CD4-positive, alpha-beta memory T cell (primary cell): Measurements from ENCODE around the gene RPS6KA5. TPM values are rescaled to one million over a fixed set of nuclear protein-coding genes. Genes with fewer than 3 reads are reported as not detected.

Source experiments
- CTCF ChIA-PET: fragments of 350-600 bp; sonication (Branson Sonifier 250); formaldehyde crosslinking; loops from one replicate; lab custom pipeline; 2021; ENCODE audit warnings: inconsistent platforms; ENCODE audit not compliant: partially characterized antibody; lab: Charles Lee
- POLR2A ChIA-PET: fragments of 350-600 bp; sonication (Branson Sonifier 250); formaldehyde crosslinking; loops from one replicate; lab custom pipeline; 2021; ENCODE audit not compliant: partially characterized antibody; lab: Charles Lee
- DNase-seq, 5 donors: peaks; one replicate each; pipeline versions ENCODE4 v3.0.0 to v3.0.0-alpha.2; 2020 to 2022; ENCODE audit warnings: mixed read lengths in 1 of 5
- H3K27ac ChIP-seq: one replicate; pipeline ENCODE4 v1.7.0; 2013; ENCODE audit warnings: low read depth, low read length
- H3K27me3 ChIP-seq: 2 replicates; pipeline ENCODE4 v1.7.0; 2013; ENCODE audit warnings: mild to moderate bottlenecking, low read length, moderate library complexity; ENCODE audit not compliant: insufficient read depth
- H3K36me3 ChIP-seq: 2 replicates; pipeline ENCODE4 v1.7.0; 2013; ENCODE audit warnings: mild to moderate bottlenecking, low read length, moderate library complexity; ENCODE audit not compliant: insufficient read depth
- H3K4me1 ChIP-seq: 2 replicates; pipeline ENCODE4 v1.7.0; 2013; ENCODE audit warnings: mild to moderate bottlenecking, low read length, moderate library complexity; ENCODE audit not compliant: insufficient read depth
- H3K4me3 ChIP-seq, 2 donors: one replicate each; pipeline ENCODE4 v1.7.0; 2013; ENCODE audit warnings: low read length in 2 of 2, mild to moderate bottlenecking in 1 of 2
- H3K9me3 ChIP-seq, 2 donors: one replicate each; pipeline ENCODE4 v1.7.0; 2013; ENCODE audit warnings: low read length in 2 of 2, control low read depth in 1 of 2; ENCODE audit not compliant: control insufficient read depth in 1 of 2
- H3K27ac Mint-ChIP-seq, 7 donors: one replicate each; pipeline ENCODE4 v1.8.0; 2020 to 2021; ENCODE audit warnings: mixed read lengths in 7 of 7, mild to moderate bottlenecking in 6 of 7, inconsistent platforms in 3 of 7, moderate library complexity in 3 of 7
- H3K27me3 Mint-ChIP-seq, 2 donors: one replicate each; pipeline ENCODE4 v1.8.0; 2020 to 2021; ENCODE audit warnings: mixed read lengths in 2 of 2
- H3K36me3 Mint-ChIP-seq, 2 donors: one replicate each; pipeline ENCODE4 v1.8.0; 2020 to 2021; ENCODE audit warnings: mixed read lengths in 2 of 2, inconsistent platforms in 1 of 2, mild to moderate bottlenecking in 1 of 2
- H3K4me1 Mint-ChIP-seq, 4 donors: one replicate each; pipeline ENCODE4 v1.8.0; 2020 to 2021; ENCODE audit warnings: mixed read lengths in 4 of 4, mild to moderate bottlenecking in 1 of 4
- H3K4me3 Mint-ChIP-seq, 8 donors: one replicate each; pipeline ENCODE4 v1.8.0; 2020 to 2021; ENCODE audit warnings: mixed read lengths in 8 of 8, mild to moderate bottlenecking in 7 of 8, moderate library complexity in 6 of 8, inconsistent platforms in 3 of 8
- H3K9me3 Mint-ChIP-seq, 8 donors: one replicate each; pipeline ENCODE4 v1.8.0; 2020 to 2021; ENCODE audit warnings: mixed read lengths in 8 of 8, mild to moderate bottlenecking in 5 of 8, inconsistent platforms in 3 of 8, moderate library complexity in 1 of 8
- intact Hi-C: fragments of 100-400 bp; cut with micrococcal nuclease; formaldehyde crosslinking; loops from one replicate; pipeline ENCODE4 v1.15.1; 2023
- polyA plus RNA-seq, 2 donors: library from polyadenylated mRNA; unstranded; fragments of 300-500 nt; fragmentation: Illumina TruSeq; gene quantifications; one replicate each; pipeline ENCODE4 v1.2.3, GENCODE V29; 2021
- total RNA-seq, 2 experiments: library from RNA; stranded (reverse); gene quantifications; one replicate each; pipeline ENCODE4 v1.2.3, GENCODE V29; 2021

Gene RPS6KA5
- total and polyA plus RNA-seq, 4 experiments from 2014 or later: 28.8 to 44.7 (median 36.3) TPM

DNA sequence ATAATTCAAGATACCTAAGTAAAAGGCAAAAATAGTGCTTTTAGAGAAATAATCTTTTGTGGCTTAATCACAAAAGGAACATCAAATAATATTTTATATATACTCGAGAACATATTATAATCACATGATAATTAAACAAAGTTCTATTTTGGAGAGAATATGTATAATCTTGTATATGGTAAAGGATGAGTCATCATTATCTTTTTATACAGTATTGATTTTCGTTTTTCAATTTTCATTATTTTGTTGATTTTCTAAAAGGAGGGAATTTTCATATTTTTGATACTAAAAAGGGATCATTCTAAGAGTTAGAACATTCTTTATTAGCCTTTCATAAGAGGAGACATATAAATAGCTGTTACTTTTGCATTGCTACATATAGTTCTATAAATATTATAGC, 166.9 kb downstream of the RPS6KA5 start:
- no peaks in the 10 kb centered on the region for H3K9me3 Mint-ChIP-seq
- H3K36me3 Mint-ChIP-seq: peaks cover 32 to 63% of the 10 kb centered on the region in 2 donors

DNA sequence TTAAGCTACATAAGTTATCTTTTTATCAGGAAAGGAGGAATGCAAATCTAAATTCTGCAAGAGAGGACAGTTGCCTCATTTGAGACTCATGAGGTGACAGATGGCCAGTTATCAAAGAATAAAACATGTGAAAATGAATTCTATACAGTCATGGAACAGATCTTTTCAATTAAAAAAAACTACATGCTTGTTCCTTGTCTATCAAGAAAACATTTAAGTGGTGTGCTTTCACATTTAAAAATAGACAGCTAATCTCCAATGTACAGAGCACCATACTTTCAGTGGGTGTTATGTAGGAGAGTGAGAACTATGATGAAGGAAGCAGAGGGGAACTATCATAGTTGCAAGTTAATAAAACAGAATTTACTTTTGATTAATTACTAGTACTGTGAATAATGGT, 167.5 kb downstream of the RPS6KA5 start:
- H3K9me3 ChIP-seq: no peaks in the 10 kb centered on the region
- Mint-ChIP-seq H3K4me3 (no peak overlapping the region), H3K9me3 (no peaks in the 10 kb centered on the region), H3K4me1 (peaks cover 0 to 3% (median under 1%) of the 10 kb centered on the region in 4 donors), H3K36me3 (peaks cover 30 to 60% of the 10 kb centered on the region in 2 donors), H3K27me3 (no peaks in the 10 kb centered on the region), H3K27ac (no peak overlapping the region)
- ChIA-PET POLR2A (no interaction called here), CTCF (interaction anchor here (2.5 kb wide), 1 partner anchor 281 kb away, joined by 10 read pairs; no protein-coding TSS in a partner anchor)
- peaks cover 28% of the 10 kb centered on the region for H3K36me3 ChIP-seq
- DNase-seq: no peak
- no peak overlapping the region for H3K4me3 ChIP-seq
- intact Hi-C loops: no loop called here
- H3K27ac ChIP-seq: no peak overlapping the region
- H3K27me3 ChIP-seq: no peaks in the 10 kb centered on the region
- no peaks in the 10 kb centered on the region for H3K4me1 ChIP-seq

More for the DNA sequence above, 166.9 kb downstream of the RPS6KA5 start:
- H3K9me3 ChIP-seq: no peaks in the 10 kb centered on the region
- no peaks in the 10 kb centered on the region for H3K27me3 Mint-ChIP-seq
- peaks cover 0 to 3% (median under 1%) of the 10 kb centered on the region in 4 donors for H3K4me1 Mint-ChIP-seq
- ChIA-PET CTCF (interaction anchor here (0.9 to 2.5 kb wide), 3 partner anchors 9 to 280 kb away, joined by 3 to 10 read pairs (median 5); no protein-coding TSS in a partner anchor), POLR2A (no interaction called here)
- no peak for DNase-seq
- no peak overlapping the region for H3K4me3 ChIP-seq
- H3K36me3 ChIP-seq: peaks cover 33% of the 10 kb centered on the region
- H3K27ac ChIP-seq: no peak overlapping the region
- no peaks in the 10 kb centered on the region for H3K27me3 ChIP-seq
- no peak overlapping the region for H3K27ac Mint-ChIP-seq
- no peaks in the 10 kb centered on the region for H3K4me1 ChIP-seq
- intact Hi-C loops: no loop called here
- H3K4me3 Mint-ChIP-seq: no peak overlapping the region

DNA sequence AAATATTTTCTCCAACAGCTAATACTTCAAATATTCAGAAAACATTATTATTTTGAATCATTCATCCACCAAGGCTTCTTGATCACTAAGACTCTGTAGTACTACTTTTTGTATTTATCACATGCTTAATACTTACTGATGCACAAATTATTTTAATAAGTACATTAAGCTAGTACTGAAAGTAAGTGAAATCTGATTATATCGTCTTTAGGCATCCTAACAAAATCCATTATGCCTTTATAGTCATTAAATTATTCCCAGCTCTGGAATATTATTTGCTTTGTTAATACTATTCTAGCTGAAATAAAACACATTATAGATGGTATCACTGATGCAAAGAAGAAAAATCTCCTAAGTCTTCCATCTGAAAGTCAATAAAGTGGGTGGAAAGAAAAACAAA, 169.1 kb downstream of the RPS6KA5 start:
- intact Hi-C loops: no loop called here

GRCh38 chr14:90890322-90891020, 170.0 kb downstream of the RPS6KA5 start:
- H3K4me3 Mint-ChIP-seq: no peak overlapping the region
- peaks cover 22 to 49% of the 10 kb centered on the region in 2 donors for H3K36me3 Mint-ChIP-seq
- Histone ChIP-seq H3K4me1 (no peaks in the 10 kb centered on the region), H3K27me3 (no peaks in the 10 kb centered on the region), H3K27ac (no peak overlapping the region), H3K4me3 (no peak overlapping the region), H3K9me3 (no peaks in the 10 kb centered on the region), H3K36me3 (peaks cover 9% of the 10 kb centered on the region)
- no peaks in the 10 kb centered on the region for H3K9me3 Mint-ChIP-seq
- H3K27me3 Mint-ChIP-seq: no peaks in the 10 kb centered on the region
- intact Hi-C loops: no loop called here
- CTCF ChIA-PET: interaction anchor here (0.9 to 2.5 kb wide), 5 partner anchors 8 to 287 kb away, joined by 3 to 11 read pairs (median 3); no protein-coding TSS in a partner anchor
- no peaks in the 10 kb centered on the region for H3K4me1 Mint-ChIP-seq
- POLR2A ChIA-PET: no interaction called here
- peak overlapping the region in 1 of 7 donors; percentile 36 for H3K27ac Mint-ChIP-seq
- no peak for DNase-seq

More for the DNA sequence above, 169.1 kb downstream of the RPS6KA5 start:
- no peaks in the 10 kb centered on the region for H3K4me1 ChIP-seq
- no peaks in the 10 kb centered on the region for H3K9me3 ChIP-seq
- DNase-seq: no peak
- no peaks in the 10 kb centered on the region for H3K27me3 Mint-ChIP-seq
- H3K36me3 Mint-ChIP-seq: peaks cover 27 to 52% of the 10 kb centered on the region in 2 donors
- ChIA-PET CTCF (interaction anchor here (0.9 to 2.5 kb wide), 3 partner anchors 11 to 286 kb away, joined by 3 to 11 read pairs (median 8); no protein-coding TSS in a partner anchor), POLR2A (no interaction called here)
- no peak overlapping the region for H3K4me3 Mint-ChIP-seq
- H3K27ac Mint-ChIP-seq: no peak overlapping the region
- no peak overlapping the region for H3K4me3 ChIP-seq
- no peaks in the 10 kb centered on the region for H3K9me3 Mint-ChIP-seq
- no peaks in the 10 kb centered on the region for H3K27me3 ChIP-seq
- H3K36me3 ChIP-seq: peaks cover 15% of the 10 kb centered on the region
- H3K4me1 Mint-ChIP-seq: peaks cover 0 to 2% (median under 1%) of the 10 kb centered on the region in 4 donors
- no peak overlapping the region for H3K27ac ChIP-seq

DNA sequence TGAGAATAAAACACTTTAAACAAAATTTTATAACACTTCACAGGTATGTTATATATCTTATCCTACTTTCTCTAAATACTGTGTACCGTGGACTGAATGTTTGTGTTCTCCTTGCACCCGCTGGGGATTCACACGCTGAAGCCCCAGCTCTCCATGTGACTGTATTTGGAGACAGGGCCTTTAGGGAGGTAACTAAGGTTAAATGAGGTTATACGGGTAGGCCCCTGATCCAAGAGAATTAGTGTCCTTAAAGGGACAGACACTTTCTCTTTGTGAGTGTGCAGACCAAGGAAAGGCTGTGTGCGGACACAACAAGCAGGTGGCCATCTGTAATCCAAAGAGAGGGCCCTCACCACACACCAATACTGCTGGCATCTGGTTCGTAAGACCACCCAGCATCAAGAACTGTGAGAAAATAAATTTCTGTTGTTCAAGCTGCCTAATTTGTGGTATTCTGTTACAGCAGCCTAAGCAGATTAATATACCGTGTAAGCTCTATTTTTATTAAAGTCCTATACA, 174.1 kb downstream of the RPS6KA5 start:
- no peak overlapping the region for H3K27ac ChIP-seq
- no peak for DNase-seq
- Mint-ChIP-seq H3K9me3 (peaks cover 0 to 10% (median 7%) of the 10 kb centered on the region in 8 donors), H3K27ac (no peak overlapping the region), H3K27me3 (no peaks in the 10 kb centered on the region), H3K4me3 (no peak overlapping the region), H3K36me3 (peaks cover 38 to 47% of the 10 kb centered on the region in 2 donors), H3K4me1 (peaks cover 0 to 4% (median 0%) of the 10 kb centered on the region in 4 donors)
- intact Hi-C loops: no loop called here
- H3K27me3 ChIP-seq: no peaks in the 10 kb centered on the region
- POLR2A ChIA-PET: no interaction called here
- CTCF ChIA-PET: no interaction called here
- no peaks in the 10 kb centered on the region for H3K4me1 ChIP-seq
- H3K36me3 ChIP-seq: peaks cover 4% of the 10 kb centered on the region
- H3K4me3 ChIP-seq: no peak overlapping the region
- no peaks in the 10 kb centered on the region for H3K9me3 ChIP-seq

- ChIA-PET CTCF (no interaction called here), POLR2A (no interaction called here)
- Mint-ChIP-seq H3K27me3 (no peaks in the 10 kb centered on the region), H3K27ac (peak overlapping the region in 1 of 7 donors; percentile 64), H3K4me1 (peaks cover 0 to 4% (median 0%) of the 10 kb centered on the region in 4 donors), H3K4me3 (no peak overlapping the region), H3K9me3 (peaks cover 0 to 10% (median 7%) of the 10 kb centered on the region in 8 donors), H3K36me3 (peaks cover 48 to 49% of the 10 kb centered on the region in 2 donors)
- H3K4me3 ChIP-seq: no peak overlapping the region
- intact Hi-C loops: no loop called here
- no peak for DNase-seq
- no peak overlapping the region for H3K27ac ChIP-seq
- H3K4me1 ChIP-seq: no peaks in the 10 kb centered on the region
- H3K27me3 ChIP-seq: no peaks in the 10 kb centered on the region
- H3K36me3 ChIP-seq: no peaks in the 10 kb centered on the region
- H3K9me3 ChIP-seq: no peaks in the 10 kb centered on the region
Measured at GRCh38 chr14:90883782-90884181, 176.7 kb downstream of the RPS6KA5 start.

- Histone ChIP-seq H3K27ac (no peak overlapping the region), H3K4me1 (no peaks in the 10 kb centered on the region), H3K9me3 (no peaks in the 10 kb centered on the region), H3K27me3 (no peaks in the 10 kb centered on the region), H3K4me3 (no peak overlapping the region), H3K36me3 (no peaks in the 10 kb centered on the region)
- ChIA-PET POLR2A (no interaction called here), CTCF (no interaction called here)
- Mint-ChIP-seq H3K4me1 (peaks cover 0 to 4% (median 0%) of the 10 kb centered on the region in 4 donors), H3K36me3 (peaks cover 50 to 51% of the 10 kb centered on the region in 2 donors), H3K9me3 (peaks cover 0 to 10% (median 7%) of the 10 kb centered on the region in 8 donors), H3K27me3 (no peaks in the 10 kb centered on the region), H3K27ac (peak overlapping the region in 2 of 7 donors; percentile 7 to 66), H3K4me3 (no peak overlapping the region)
- intact Hi-C loops: no loop called here
- no peak for DNase-seq
Measured at GRCh38 chr14:90883197-90883596, 177.2 kb downstream of the RPS6KA5 start.
